HCT116 (cell line): ENCODE results near the gene FKBP1A. TPM values are rescaled to one million over a fixed set of nuclear protein-coding genes. Genes with fewer than 3 reads are reported as not detected.

ENCODE experiments used
- ATAC-seq: fragments of 200-7000 bp; cut with Tn5 transposase; 2 replicates; pipeline ENCODE4 v1.9.1; 2020; ENCODE audit warnings: mild to moderate bottlenecking, moderate library complexity
- BruUV-seq: library from RNA; stranded (reverse); fragments of 400-500 nt; replicated peaks from 2 replicates; lab custom pipeline; 2021; lab: Mats Ljungman, UMichigan
- CTCF ChIA-PET: fragments of 300-600 bp; sonication (Branson Sonifier 250); formaldehyde crosslinking; loops from one replicate; lab custom pipeline; 2021; ENCODE audit warnings: antibody characterized with exemption; lab: Charles Lee
- POLR2A ChIA-PET: fragments of 300-600, 350-600 bp; sonication (Branson Sonifier 250); formaldehyde crosslinking; loops from one replicate; lab custom pipeline; 2021; ENCODE audit warnings: antibody characterized with exemption; lab: Charles Lee
- RAD21 ChIA-PET, 2 experiments: fragments of 300-600 bp; sonication (Branson Sonifier 250); formaldehyde crosslinking; loops; one replicate each; lab custom pipeline; 2023; ENCODE audit warnings: low total read pairs in 2 of 2; ENCODE audit not compliant: uncharacterized antibody in 2 of 2, unreplicated experiment in 2 of 2, low non-redundant PET in 1 of 2; lab: Charles Lee
- DNase-seq: peaks from one replicate; pipeline ENCODE4 v3.0.0-alpha.2; 2010; ENCODE audit warnings: low read depth, low spot score
- H2AFZ ChIP-seq: fragments of 200-600 bp; shearing (Covaris generic), sonication (generic); 2 replicates; pipeline ENCODE4 v1.6.1; 2017; ENCODE audit warnings: low read depth, mixed run types, mixed read lengths, antibody characterized with exemption, low read length; ENCODE audit not compliant: poor library complexity, severe bottlenecking
- H3K27ac ChIP-seq: 2 replicates; pipeline ENCODE4 v1.5.1; 2012; ENCODE audit warnings: low read depth, low read length
- H3K27me3 ChIP-seq: fragments of 200-600 bp; sonication (generic); 2 replicates; pipeline ENCODE4 v1.6.1; 2016; ENCODE audit warnings: mixed run types, low read length, mixed read lengths; ENCODE audit not compliant: insufficient read depth
- H3K36me3 ChIP-seq, 2 experiments: fragments of 200-500 bp in 1 of 2; fragments of 200-600 bp in 1 of 2; sonication (Bioruptor generic) in 1 of 2; sonication (generic) in 1 of 2; 2 replicates each; pipeline versions ENCODE4 v1.5.1 to v1.6.1; 2014 to 2016; ENCODE audit warnings: low read length in 2 of 2, inconsistent platforms in 1 of 2, mixed read lengths in 1 of 2, mixed run types in 1 of 2; ENCODE audit not compliant: insufficient read depth in 2 of 2, control insufficient read depth in 1 of 2
- H3K4me1 ChIP-seq, 2 experiments: fragments of 200-600 bp in 1 of 2; sonication (generic) in 1 of 2; 2 replicates each; pipeline versions ENCODE4 v1.5.1 to v1.6.1; 2012 to 2017; ENCODE audit warnings: low read length in 2 of 2, inconsistent platforms in 1 of 2, mild to moderate bottlenecking in 1 of 2, mixed read lengths in 1 of 2, mixed run types in 1 of 2, moderate library complexity in 1 of 2; ENCODE audit not compliant: insufficient read depth in 2 of 2, control insufficient read depth in 1 of 2
- H3K4me2 ChIP-seq: fragments of 200-600 bp; sonication (generic); 2 replicates; pipeline ENCODE4 v1.6.1; 2017; ENCODE audit warnings: mixed run types, low read length, mixed read lengths
- H3K4me3 ChIP-seq, 2 experiments: fragments of 200-600 bp in 1 of 2; sonication (generic) in 1 of 2; replicated peaks in 1 of 2; 2 replicates each; pipeline ENCODE4 v1.5.1; 2011 to 2016; ENCODE audit warnings: low read length in 2 of 2, control low read depth in 1 of 2, low read depth in 1 of 2, mild to moderate bottlenecking in 1 of 2, mixed read lengths in 1 of 2, mixed run types in 1 of 2
- H3K79me2 ChIP-seq: fragments of 200-600 bp; sonication (generic); 2 replicates; pipeline ENCODE4 v1.6.1; 2017; ENCODE audit warnings: mild to moderate bottlenecking, mixed run types, low read length, moderate library complexity, mixed read lengths; ENCODE audit not compliant: insufficient read depth
- H3K9ac ChIP-seq: fragments of 200-600 bp; sonication (generic); 2 replicates; pipeline ENCODE4 v1.6.1; 2016; ENCODE audit warnings: low read length, mixed read lengths
- H3K9me2 ChIP-seq: fragments of 200-600 bp; sonication (generic), shearing (Covaris generic); 2 replicates; pipeline ENCODE4 v1.6.1; 2017; ENCODE audit warnings: mixed run types, mild to moderate bottlenecking, moderate library complexity; ENCODE audit not compliant: insufficient read depth
- H3K9me3 ChIP-seq, 2 experiments: fragments of 200-500 bp in 1 of 2; fragments of 200-600 bp in 1 of 2; sonication (Bioruptor generic) in 1 of 2; sonication (generic) in 1 of 2; 2 replicates each; pipeline ENCODE4 v1.6.1; 2014 to 2017; ENCODE audit warnings: low read length in 2 of 2, mixed read lengths in 2 of 2, inconsistent platforms in 1 of 2, low read depth in 1 of 2, mild to moderate bottlenecking in 1 of 2, mixed run types in 1 of 2, moderate library complexity in 1 of 2; ENCODE audit not compliant: control insufficient read depth in 1 of 2, insufficient read depth in 1 of 2
- H4K20me1 ChIP-seq: fragments of 200-600 bp; sonication (generic), shearing (Covaris generic); 2 replicates; pipeline ENCODE4 v1.6.1; 2017; ENCODE audit warnings: mixed run types, mild to moderate bottlenecking, moderate library complexity; ENCODE audit not compliant: insufficient read depth
- ATF3 ChIP-seq: IDR thresholded peaks from 2 replicates; pipeline ENCODE4 v1.6.1; 2012
- CBX3 ChIP-seq: IDR thresholded peaks from 2 replicates; pipeline ENCODE4 v1.6.1; 2012; ENCODE audit warnings: low read depth
- CEBPB ChIP-seq: IDR thresholded peaks from 2 replicates; pipeline ENCODE4 v1.6.1; 2012; ENCODE audit warnings: low read depth
- EGR1 ChIP-seq: IDR thresholded peaks from 2 replicates; pipeline ENCODE4 v1.6.1; 2012; ENCODE audit warnings: low read depth
- ELF1 ChIP-seq: IDR thresholded peaks from 2 replicates; pipeline ENCODE4 v1.6.1; 2012; ENCODE audit warnings: low read depth, borderline replicate concordance
- EZH2phosphoT487 ChIP-seq: fragments of 200-600 bp; IDR thresholded peaks from 2 replicates; pipeline ENCODE4 v1.6.1; 2018; ENCODE audit warnings: antibody characterized with exemption, borderline replicate concordance
- FOSL1 ChIP-seq: IDR thresholded peaks from 2 replicates; pipeline ENCODE4 v1.6.1; 2012; ENCODE audit warnings: low read depth
- POLR2A ChIP-seq: IDR thresholded peaks from 2 replicates; pipeline ENCODE4 v1.7.0; 2011; ENCODE audit warnings: borderline replicate concordance; ENCODE audit not compliant: insufficient read depth, insufficient read length; ENCODE audit errors: extremely low read depth
- RAD21 ChIP-seq: IDR thresholded peaks from 2 replicates; pipeline ENCODE4 v1.6.1; 2012; ENCODE audit warnings: low read depth, mild to moderate bottlenecking
- SIN3A ChIP-seq: IDR thresholded peaks from 2 replicates; pipeline ENCODE4 v1.6.1; 2012; ENCODE audit warnings: low read depth
- SP1 ChIP-seq: IDR thresholded peaks from 2 replicates; pipeline ENCODE4 v1.6.1; 2012; ENCODE audit warnings: low read depth
- SRF ChIP-seq: IDR thresholded peaks from 2 replicates; pipeline ENCODE4 v1.6.1; 2012; ENCODE audit warnings: low read depth
- TCF7L2 ChIP-seq: IDR thresholded peaks from 2 replicates; pipeline ENCODE4 v1.7.0; 2011; ENCODE audit warnings: borderline replicate concordance, inconsistent platforms; ENCODE audit not compliant: insufficient read depth, insufficient read length; ENCODE audit errors: extremely low read depth
- YY1 ChIP-seq: IDR thresholded peaks from 2 replicates; pipeline ENCODE4 v1.6.1; 2011; ENCODE audit warnings: low read length, low read depth, moderate library complexity, mild to moderate bottlenecking; ENCODE audit not compliant: insufficient replicate concordance; ENCODE audit errors: extremely low read depth
- ZNF274 ChIP-seq: fragments of 200-500 bp; sonication (Bioruptor generic); IDR thresholded peaks from 2 replicates; pipeline ENCODE4 v1.6.1; 2014; ENCODE audit warnings: mild to moderate bottlenecking, low read depth, low read length, inconsistent platforms
- intact Hi-C: fragments of 100-400 bp; cut with micrococcal nuclease; formaldehyde crosslinking; loops from 2 replicates; pipeline ENCODE4 v1.10.0; 2022
- total RNA-seq: library from RNA; stranded (reverse); gene quantifications from one replicate; pipeline ENCODE4 v1.2.1, GENCODE V29; 2021; ENCODE audit not compliant: unreplicated experiment
- TF ChIP-seq, protein P1 (sequence below): IDR thresholded peaks from 2 replicates; pipeline ENCODE4 v1.6.1; 2012; ENCODE audit warnings: low read depth

Gene FKBP1A
- total RNA-seq, 1 experiment from 2014 or later, result 259 TPM

- no peak for TF ChIP-seq ELF1
- no peak for TF ChIP-seq CBX3
- TF ChIP-seq POLR2A, result no peak
- Histone ChIP-seq H3K4me2 (no peak overlapping the region), H4K20me1 (no peaks in the 10 kb centered on the region), H3K36me3 (no peaks in the 10 kb centered on the region), H2AFZ (no peak overlapping the region), H3K4me3 (no peak overlapping the region), H3K9ac (no peak overlapping the region), H3K27ac (no peak overlapping the region), H3K27me3 (no peaks in the 10 kb centered on the region), H3K79me2 (no peaks in the 10 kb centered on the region), H3K9me2 (no peaks in the 10 kb centered on the region), H3K9me3 (no peaks in the 10 kb centered on the region), H3K4me1 (peaks cover 4 to 16% of the 10 kb centered on the region in 2 experiments; a peak in 3 of 4 replicates)
- BruUV-seq, result no TSS peak
- no peak for ATAC-seq
- POLR2A ChIA-PET, result no interaction called here
- intact Hi-C loops, result loop anchor here (5.0 kb wide), 1 partner anchor 34 kb away; the partner anchor contains the start of gene FKBP1A
- CTCF ChIA-PET, result no interaction called here
- DNase-seq, result no peak
- RAD21 ChIA-PET, result no interaction called here
Observed at GRCh38 chr20:1426231-1426849, 33.5 kb upstream of the FKBP1A start.

DNA sequence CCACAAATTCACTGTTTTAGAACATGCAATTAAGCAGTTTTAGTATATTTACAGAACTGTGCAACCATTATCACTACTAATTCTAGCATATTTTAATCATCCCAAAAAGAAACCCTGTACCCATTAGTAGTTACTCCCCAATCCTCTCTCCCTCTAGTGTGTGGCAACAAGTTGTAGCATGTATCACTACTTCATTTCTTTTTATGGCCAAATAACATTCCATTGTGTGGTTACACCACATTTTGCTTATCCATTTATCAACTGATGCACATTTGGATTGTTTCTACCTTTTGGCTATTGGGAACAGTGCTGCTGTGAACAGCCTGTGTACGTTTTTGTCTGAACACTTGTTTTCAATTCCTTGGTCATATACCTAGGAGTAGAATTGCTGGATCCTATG lies 31.5 kb upstream of the FKBP1A start:
- H3K9me3 ChIP-seq, result peaks cover 0 to 8% of the 10 kb centered on the region in 2 experiments; a peak in 1 of 4 replicates
- ATAC-seq (no peak), DNase-seq (no peak)
- no peak overlapping the region for H3K27ac ChIP-seq
- TF ChIP-seq POLR2A, result no peak
- no peak for TF ChIP-seq EGR1
- no peak for TF ChIP-seq TCF7L2
- TF ChIP-seq, protein P1, sequence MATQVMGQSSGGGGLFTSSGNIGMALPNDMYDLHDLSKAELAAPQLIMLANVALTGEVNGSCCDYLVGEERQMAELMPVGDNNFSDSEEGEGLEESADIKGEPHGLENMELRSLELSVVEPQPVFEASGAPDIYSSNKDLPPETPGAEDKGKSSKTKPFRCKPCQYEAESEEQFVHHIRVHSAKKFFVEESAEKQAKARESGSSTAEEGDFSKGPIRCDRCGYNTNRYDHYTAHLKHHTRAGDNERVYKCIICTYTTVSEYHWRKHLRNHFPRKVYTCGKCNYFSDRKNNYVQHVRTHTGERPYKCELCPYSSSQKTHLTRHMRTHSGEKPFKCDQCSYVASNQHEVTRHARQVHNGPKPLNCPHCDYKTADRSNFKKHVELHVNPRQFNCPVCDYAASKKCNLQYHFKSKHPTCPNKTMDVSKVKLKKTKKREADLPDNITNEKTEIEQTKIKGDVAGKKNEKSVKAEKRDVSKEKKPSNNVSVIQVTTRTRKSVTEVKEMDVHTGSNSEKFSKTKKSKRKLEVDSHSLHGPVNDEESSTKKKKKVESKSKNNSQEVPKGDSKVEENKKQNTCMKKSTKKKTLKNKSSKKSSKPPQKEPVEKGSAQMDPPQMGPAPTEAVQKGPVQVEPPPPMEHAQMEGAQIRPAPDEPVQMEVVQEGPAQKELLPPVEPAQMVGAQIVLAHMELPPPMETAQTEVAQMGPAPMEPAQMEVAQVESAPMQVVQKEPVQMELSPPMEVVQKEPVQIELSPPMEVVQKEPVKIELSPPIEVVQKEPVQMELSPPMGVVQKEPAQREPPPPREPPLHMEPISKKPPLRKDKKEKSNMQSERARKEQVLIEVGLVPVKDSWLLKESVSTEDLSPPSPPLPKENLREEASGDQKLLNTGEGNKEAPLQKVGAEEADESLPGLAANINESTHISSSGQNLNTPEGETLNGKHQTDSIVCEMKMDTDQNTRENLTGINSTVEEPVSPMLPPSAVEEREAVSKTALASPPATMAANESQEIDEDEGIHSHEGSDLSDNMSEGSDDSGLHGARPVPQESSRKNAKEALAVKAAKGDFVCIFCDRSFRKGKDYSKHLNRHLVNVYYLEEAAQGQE, result no peak
- no peak for TF ChIP-seq SP1
- TF ChIP-seq EZH2phosphoT487, result no peak
- no peak for TF ChIP-seq ATF3
- no peak for TF ChIP-seq ZNF274
- no peak for TF ChIP-seq FOSL1
- TF ChIP-seq SIN3A, result no peak
- no peak for TF ChIP-seq RAD21
- TF ChIP-seq YY1, result no peak
- TF ChIP-seq SRF, result no peak
- TF ChIP-seq CEBPB, result no peak
- no peak for TF ChIP-seq ELF1
- H3K4me2 ChIP-seq, result no peak overlapping the region
- no peak overlapping the region for H3K4me3 ChIP-seq
- no peaks in the 10 kb centered on the region for H3K36me3 ChIP-seq
- BruUV-seq, result no TSS peak
- ChIA-PET CTCF (interaction anchor here (0.6 to 0.9 kb wide), 2 partner anchors 25 to 43 kb away, joined by 3 read pairs; no protein-coding TSS in a partner anchor), POLR2A (no interaction called here), RAD21 (no interaction called here)
- H3K4me1 ChIP-seq, result peaks cover 4 to 13% of the 10 kb centered on the region in 2 experiments; a peak in 3 of 4 replicates
- H2AFZ ChIP-seq, result no peak overlapping the region
- no peaks in the 10 kb centered on the region for H4K20me1 ChIP-seq
- no peak overlapping the region for H3K9ac ChIP-seq
- intact Hi-C loops, result no loop called here
- no peaks in the 10 kb centered on the region for H3K79me2 ChIP-seq
- no peaks in the 10 kb centered on the region for H3K9me2 ChIP-seq
- H3K27me3 ChIP-seq, result no peaks in the 10 kb centered on the region
